SK-N-SH treated with all-trans-retinoic acid at 6 μM for 48 hours (cell line): ENCODE data around the gene C1orf232.

Experiments
- ATAC-seq: fragments of 200-7000 bp; cut with Tn5 transposase; 3 replicates; pipeline ENCODE4 v1.9.1; 2020; ENCODE audit warnings: mild to moderate bottlenecking, moderate library complexity
- ARNTL ChIP-seq: fragments of 450-650 bp; formaldehyde crosslinking; IDR thresholded peaks from 2 replicates; pipeline ENCODE4 v1.5.0; 2020; ENCODE audit warnings: low read depth, mild to moderate bottlenecking, moderate library complexity, borderline replicate concordance
- BACH2 ChIP-seq: fragments of 250-450 bp; sonication (Bioruptor Pico); IDR thresholded peaks from 2 replicates; pipeline ENCODE4 v1.9.0; 2021; ENCODE audit warnings: mild to moderate bottlenecking, borderline replicate concordance
- CSDC2 ChIP-seq: fragments of 250-450 bp; sonication (Bioruptor Pico); IDR thresholded peaks from 2 replicates; pipeline ENCODE4 v1.5.0; 2020; ENCODE audit warnings: mild to moderate bottlenecking, moderate library complexity
- ESRRG ChIP-seq: fragments of 250-450 bp; sonication (Bioruptor Pico); IDR thresholded peaks from 2 replicates; pipeline ENCODE4 v1.6.1; 2021; ENCODE audit warnings: mild to moderate bottlenecking
- GLIS3 ChIP-seq: fragments of 250-450 bp; sonication (Bioruptor Pico); IDR thresholded peaks from 2 replicates; pipeline ENCODE4 v1.5.0; 2020; ENCODE audit warnings: mild to moderate bottlenecking, moderate library complexity
- ISL1 ChIP-seq: fragments of 250-450 bp; sonication (Bioruptor Pico); IDR thresholded peaks from 2 replicates; pipeline ENCODE4 v2.1.2; 2022; ENCODE audit warnings: mild to moderate bottlenecking, moderate library complexity
- OSR1 ChIP-seq: fragments of 250-450 bp; sonication (Bioruptor Pico); IDR thresholded peaks from 2 replicates; pipeline ENCODE4 v1.8.0; 2022; ENCODE audit warnings: moderate library complexity, mild to moderate bottlenecking, inconsistent platforms
- POU6F1 ChIP-seq: fragments of 250-450 bp; sonication (Bioruptor Pico); IDR thresholded peaks from 2 replicates; pipeline ENCODE4 v1.8.0; 2021; ENCODE audit warnings: low read depth, mild to moderate bottlenecking, moderate library complexity, borderline replicate concordance
- PPARA ChIP-seq: fragments of 250-450 bp; sonication (Bioruptor Pico); IDR thresholded peaks from 2 replicates; pipeline ENCODE4 v1.5.0; 2020; ENCODE audit warnings: mild to moderate bottlenecking, borderline replicate concordance
- RARB ChIP-seq: fragments of 250-450 bp; sonication (Bioruptor Pico); IDR thresholded peaks from 2 replicates; pipeline ENCODE4 v1.8.0; 2021; ENCODE audit warnings: mild to moderate bottlenecking, moderate library complexity
- SNAI2 ChIP-seq: fragments of 250-450 bp; sonication (Bioruptor Pico); IDR thresholded peaks from 2 replicates; pipeline ENCODE4 v1.5.0; 2020; ENCODE audit warnings: mild to moderate bottlenecking, moderate library complexity
- TCF4 ChIP-seq: fragments of 250-450 bp; sonication (Bioruptor Pico); IDR thresholded peaks from 2 replicates; pipeline ENCODE4 v1.8.0; 2021; ENCODE audit warnings: mild to moderate bottlenecking, moderate library complexity, borderline replicate concordance
- TOX ChIP-seq: fragments of 250-450 bp; sonication (Bioruptor Pico); IDR thresholded peaks from 2 replicates; pipeline ENCODE4 v1.8.0; 2021; ENCODE audit warnings: mild to moderate bottlenecking, moderate library complexity, borderline replicate concordance
- ZC3H10 ChIP-seq: fragments of 250-450 bp; sonication (Bioruptor Pico); IDR thresholded peaks from 2 replicates; pipeline ENCODE4 v1.5.1; 2021; ENCODE audit warnings: mild to moderate bottlenecking, moderate library complexity
- ZFP3 ChIP-seq: fragments of 250-450 bp; sonication (Bioruptor Pico); IDR thresholded peaks from 2 replicates; pipeline ENCODE4 v1.5.0; 2020; ENCODE audit warnings: mild to moderate bottlenecking, moderate library complexity
- ZFP30 ChIP-seq: fragments of 450-650 bp; formaldehyde crosslinking; IDR thresholded peaks from 2 replicates; pipeline ENCODE4 v1.5.0; 2022; ENCODE audit warnings: mild to moderate bottlenecking, moderate library complexity
- ZNF565 ChIP-seq: fragments of 450-650 bp; formaldehyde crosslinking; conservative IDR thresholded peaks from 2 replicates; pipeline ENCODE4 v1.5.0; 2020; ENCODE audit warnings: low read depth, mild to moderate bottlenecking, moderate library complexity
- ZNF70 ChIP-seq: fragments of 450-650 bp; formaldehyde crosslinking; IDR thresholded peaks from 2 replicates; pipeline ENCODE4 v1.5.0; 2020; ENCODE audit warnings: mild to moderate bottlenecking, moderate library complexity
- ZNF8 ChIP-seq: fragments of 450-650 bp; formaldehyde crosslinking; IDR thresholded peaks from 2 replicates; pipeline ENCODE4 v1.5.0; 2020; ENCODE audit warnings: mild to moderate bottlenecking, moderate library complexity
- TF ChIP-seq, protein P1 (sequence below): fragments of 250-450 bp; sonication (Bioruptor Pico); IDR thresholded peaks from 2 replicates; pipeline ENCODE4 v1.5.1; 2020; ENCODE audit warnings: low read depth, mild to moderate bottlenecking, moderate library complexity
- TF ChIP-seq, protein P2 (sequence below): fragments of 250-450 bp; sonication (Bioruptor Pico); IDR thresholded peaks from 2 replicates; pipeline ENCODE4 v1.5.1; 2021; ENCODE audit warnings: mild to moderate bottlenecking, moderate library complexity
- TF ChIP-seq, protein P3 (sequence below): fragments of 250-450 bp; sonication (Bioruptor Pico); IDR thresholded peaks from 2 replicates; pipeline ENCODE4 v1.8.0; 2020; ENCODE audit warnings: mild to moderate bottlenecking, moderate library complexity, borderline replicate concordance

The C1orf232 gene

GRCh38 chr1:26168410-26169197 lies at the start of gene C1orf232:
TSS of gene C1orf232 (minus strand) at chr1:26168963. CDS start at chr1:26168499, 464 bp downstream.
- ATAC-seq = no peak
- TF ChIP-seq OSR1 (CRISPR knock-in tag) (no peak), ESRRG (CRISPR knock-in tag) (no peak), CSDC2 (CRISPR knock-in tag) (no peak), ZC3H10 (CRISPR knock-in tag) (no peak), ARNTL (no peak), TCF4 (CRISPR knock-in tag) (no peak), ZNF70 (no peak), SNAI2 (CRISPR knock-in tag) (no peak), ZNF565 (no peak), ZFP3 (CRISPR knock-in tag) (no peak), ZFP30 (CRISPR knock-in tag) (no peak), GLIS3 (no peak)
- TF ChIP-seq, protein P1, sequence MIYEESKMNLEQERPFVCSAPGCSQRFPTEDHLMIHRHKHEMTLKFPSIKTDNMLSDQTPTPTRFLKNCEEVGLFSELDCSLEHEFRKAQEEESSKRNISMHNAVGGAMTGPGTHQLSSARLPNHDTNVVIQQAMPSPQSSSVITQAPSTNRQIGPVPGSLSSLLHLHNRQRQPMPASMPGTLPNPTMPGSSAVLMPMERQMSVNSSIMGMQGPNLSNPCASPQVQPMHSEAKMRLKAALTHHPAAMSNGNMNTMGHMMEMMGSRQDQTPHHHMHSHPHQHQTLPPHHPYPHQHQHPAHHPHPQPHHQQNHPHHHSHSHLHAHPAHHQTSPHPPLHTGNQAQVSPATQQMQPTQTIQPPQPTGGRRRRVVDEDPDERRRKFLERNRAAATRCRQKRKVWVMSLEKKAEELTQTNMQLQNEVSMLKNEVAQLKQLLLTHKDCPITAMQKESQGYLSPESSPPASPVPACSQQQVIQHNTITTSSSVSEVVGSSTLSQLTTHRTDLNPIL = no peak

- no peak for TF ChIP-seq GLIS3
- no peak for TF ChIP-seq TCF4 (CRISPR knock-in tag)
- TF ChIP-seq BACH2 = no peak
- no peak for TF ChIP-seq SNAI2 (CRISPR knock-in tag)
- TF ChIP-seq ESRRG (CRISPR knock-in tag) = no peak
- TF ChIP-seq RARB (CRISPR knock-in tag) = no peak
- TF ChIP-seq, protein P2, sequence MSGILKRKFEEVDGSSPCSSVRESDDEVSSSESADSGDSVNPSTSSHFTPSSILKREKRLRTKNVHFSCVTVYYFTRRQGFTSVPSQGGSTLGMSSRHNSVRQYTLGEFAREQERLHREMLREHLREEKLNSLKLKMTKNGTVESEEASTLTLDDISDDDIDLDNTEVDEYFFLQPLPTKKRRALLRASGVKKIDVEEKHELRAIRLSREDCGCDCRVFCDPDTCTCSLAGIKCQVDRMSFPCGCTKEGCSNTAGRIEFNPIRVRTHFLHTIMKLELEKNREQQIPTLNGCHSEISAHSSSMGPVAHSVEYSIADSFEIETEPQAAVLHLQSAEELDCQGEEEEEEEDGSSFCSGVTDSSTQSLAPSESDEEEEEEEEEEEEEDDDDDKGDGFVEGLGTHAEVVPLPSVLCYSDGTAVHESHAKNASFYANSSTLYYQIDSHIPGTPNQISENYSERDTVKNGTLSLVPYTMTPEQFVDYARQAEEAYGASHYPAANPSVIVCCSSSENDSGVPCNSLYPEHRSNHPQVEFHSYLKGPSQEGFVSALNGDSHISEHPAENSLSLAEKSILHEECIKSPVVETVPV (CRISPR knock-in tag) = no peak
- TF ChIP-seq ZNF565 = no peak
- TF ChIP-seq, protein P1 = no peak
- TF ChIP-seq TOX = no peak
- no peak for TF ChIP-seq PPARA (CRISPR knock-in tag)
- TF ChIP-seq ZC3H10 (CRISPR knock-in tag) = no peak
- no peak for TF ChIP-seq ZNF70
- TF ChIP-seq ISL1 = no peak
- no peak for TF ChIP-seq OSR1 (CRISPR knock-in tag)
- TF ChIP-seq, protein P3, sequence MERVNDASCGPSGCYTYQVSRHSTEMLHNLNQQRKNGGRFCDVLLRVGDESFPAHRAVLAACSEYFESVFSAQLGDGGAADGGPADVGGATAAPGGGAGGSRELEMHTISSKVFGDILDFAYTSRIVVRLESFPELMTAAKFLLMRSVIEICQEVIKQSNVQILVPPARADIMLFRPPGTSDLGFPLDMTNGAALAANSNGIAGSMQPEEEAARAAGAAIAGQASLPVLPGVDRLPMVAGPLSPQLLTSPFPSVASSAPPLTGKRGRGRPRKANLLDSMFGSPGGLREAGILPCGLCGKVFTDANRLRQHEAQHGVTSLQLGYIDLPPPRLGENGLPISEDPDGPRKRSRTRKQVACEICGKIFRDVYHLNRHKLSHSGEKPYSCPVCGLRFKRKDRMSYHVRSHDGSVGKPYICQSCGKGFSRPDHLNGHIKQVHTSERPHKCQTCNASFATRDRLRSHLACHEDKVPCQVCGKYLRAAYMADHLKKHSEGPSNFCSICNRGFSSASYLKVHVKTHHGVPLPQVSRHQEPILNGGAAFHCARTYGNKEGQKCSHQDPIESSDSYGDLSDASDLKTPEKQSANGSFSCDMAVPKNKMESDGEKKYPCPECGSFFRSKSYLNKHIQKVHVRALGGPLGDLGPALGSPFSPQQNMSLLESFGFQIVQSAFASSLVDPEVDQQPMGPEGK (CRISPR knock-in tag) = no peak
- no peak for TF ChIP-seq CSDC2 (CRISPR knock-in tag)
- TF ChIP-seq ZNF8 (CRISPR knock-in tag) = no peak
- no peak for TF ChIP-seq ZFP3 (CRISPR knock-in tag)
- no peak for ATAC-seq
Measured at GRCh38 chr1:26215246-26215645, 46.5 kb upstream of the C1orf232 start.

GRCh38 chr1:26213335-26213905 lies 44.7 kb upstream of the C1orf232 start:
- no peak for ATAC-seq
- no peak for TF ChIP-seq ZFP30 (CRISPR knock-in tag)
- no peak for TF ChIP-seq ZNF70
- TF ChIP-seq TCF4 (CRISPR knock-in tag) = no peak
- TF ChIP-seq, protein P2 (CRISPR knock-in tag) = no peak
- no peak for TF ChIP-seq ISL1
- no peak for TF ChIP-seq ESRRG (CRISPR knock-in tag)
- TF ChIP-seq GLIS3 = no peak
- no peak for TF ChIP-seq BACH2
- no peak for TF ChIP-seq RARB (CRISPR knock-in tag)
- TF ChIP-seq, protein P1 = no peak
- TF ChIP-seq POU6F1 = no peak
- TF ChIP-seq SNAI2 (CRISPR knock-in tag) = no peak
- no peak for TF ChIP-seq ZNF565
